Glutamatergic neuron (in vitro differentiated cells): Measurements from ENCODE around the gene BAIAP3. TPM values are rescaled to one million over a fixed set of nuclear protein-coding genes. Genes with fewer than 3 reads are reported as not detected.

Experiments
- DNase-seq: peaks from one replicate; pipeline ENCODE4 v3.0.0; 2022
- H3K27ac Mint-ChIP-seq: one replicate; pipeline ENCODE4 v1.8.0; 2020; ENCODE audit warnings: mild to moderate bottlenecking, mixed read lengths, inconsistent platforms; ENCODE audit not compliant: unreplicated experiment
- H3K27me3 Mint-ChIP-seq: one replicate; pipeline ENCODE4 v1.8.0; 2020; ENCODE audit warnings: mild to moderate bottlenecking, moderate library complexity, mixed read lengths, inconsistent platforms; ENCODE audit not compliant: unreplicated experiment
- H3K36me3 Mint-ChIP-seq: one replicate; pipeline ENCODE4 v1.8.0; 2020; ENCODE audit warnings: mild to moderate bottlenecking, mixed read lengths, inconsistent platforms; ENCODE audit not compliant: unreplicated experiment
- H3K4me1 Mint-ChIP-seq: one replicate; pipeline ENCODE4 v1.8.0; 2020; ENCODE audit warnings: mild to moderate bottlenecking, low read depth, mixed read lengths, inconsistent platforms; ENCODE audit not compliant: unreplicated experiment
- H3K4me3 Mint-ChIP-seq: one replicate; pipeline ENCODE4 v1.8.0; 2020; ENCODE audit warnings: mild to moderate bottlenecking, mixed read lengths, inconsistent platforms; ENCODE audit not compliant: unreplicated experiment
- H3K9me3 Mint-ChIP-seq: one replicate; pipeline ENCODE4 v1.8.0; 2020; ENCODE audit warnings: mild to moderate bottlenecking, moderate library complexity, mixed read lengths, inconsistent platforms; ENCODE audit not compliant: unreplicated experiment
- total RNA-seq: library from RNA; stranded (reverse); fragmentation: NEBNext Ultra II Directional; extraction: Animal tissue kit (Norgen Biotek cat#: 25700); gene quantifications from one replicate; pipeline ENCODE4 v1.2.1, GENCODE V29; 2021; ENCODE audit not compliant: unreplicated experiment
- TF ChIP-seq, protein P1 (sequence below): fragments of 200-600 bp; sonication (generic); IDR thresholded peaks from one replicate; pipeline ENCODE4 v1.5.0; 2021; ENCODE audit not compliant: partially characterized antibody, unreplicated experiment

Gene BAIAP3
- total RNA-seq, 1 donor from 2014 or later: 26.7 TPM

- TF ChIP-seq, protein P1, sequence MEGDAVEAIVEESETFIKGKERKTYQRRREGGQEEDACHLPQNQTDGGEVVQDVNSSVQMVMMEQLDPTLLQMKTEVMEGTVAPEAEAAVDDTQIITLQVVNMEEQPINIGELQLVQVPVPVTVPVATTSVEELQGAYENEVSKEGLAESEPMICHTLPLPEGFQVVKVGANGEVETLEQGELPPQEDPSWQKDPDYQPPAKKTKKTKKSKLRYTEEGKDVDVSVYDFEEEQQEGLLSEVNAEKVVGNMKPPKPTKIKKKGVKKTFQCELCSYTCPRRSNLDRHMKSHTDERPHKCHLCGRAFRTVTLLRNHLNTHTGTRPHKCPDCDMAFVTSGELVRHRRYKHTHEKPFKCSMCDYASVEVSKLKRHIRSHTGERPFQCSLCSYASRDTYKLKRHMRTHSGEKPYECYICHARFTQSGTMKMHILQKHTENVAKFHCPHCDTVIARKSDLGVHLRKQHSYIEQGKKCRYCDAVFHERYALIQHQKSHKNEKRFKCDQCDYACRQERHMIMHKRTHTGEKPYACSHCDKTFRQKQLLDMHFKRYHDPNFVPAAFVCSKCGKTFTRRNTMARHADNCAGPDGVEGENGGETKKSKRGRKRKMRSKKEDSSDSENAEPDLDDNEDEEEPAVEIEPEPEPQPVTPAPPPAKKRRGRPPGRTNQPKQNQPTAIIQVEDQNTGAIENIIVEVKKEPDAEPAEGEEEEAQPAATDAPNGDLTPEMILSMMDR: no peak
- no peak overlapping the region for H3K4me3 Mint-ChIP-seq
- H3K36me3 Mint-ChIP-seq: no peaks in the 10 kb centered on the region
- H3K9me3 Mint-ChIP-seq: no peaks in the 10 kb centered on the region
- H3K27ac Mint-ChIP-seq: no peak overlapping the region
- H3K4me1 Mint-ChIP-seq: peaks cover 3% of the 10 kb centered on the region
- peaks cover 2% of the 10 kb centered on the region for H3K27me3 Mint-ChIP-seq
- no peak for DNase-seq
Measured at GRCh38 chr16:1394367-1394951, 61.0 kb downstream of the BAIAP3 start.

- TF ChIP-seq, protein P1: no peak
- Mint-ChIP-seq H3K36me3 (no peaks in the 10 kb centered on the region), H3K9me3 (no peaks in the 10 kb centered on the region), H3K27me3 (peaks cover 2% of the 10 kb centered on the region), H3K4me1 (peaks cover 3% of the 10 kb centered on the region), H3K27ac (no peak overlapping the region), H3K4me3 (no peak overlapping the region)
- no peak for DNase-seq
Measured at GRCh38 chr16:1395444-1396031, 62.1 kb downstream of the BAIAP3 start.

GRCh38 chr16:1397779-1398178, 64.3 kb downstream of the BAIAP3 start:
- DNase-seq: no peak
- no peaks in the 10 kb centered on the region for H3K9me3 Mint-ChIP-seq
- H3K4me3 Mint-ChIP-seq: no peak overlapping the region
- no peaks in the 10 kb centered on the region for H3K36me3 Mint-ChIP-seq
- TF ChIP-seq, protein P1: no peak
- no peak overlapping the region for H3K27ac Mint-ChIP-seq
- no peaks in the 10 kb centered on the region for H3K27me3 Mint-ChIP-seq
- peaks cover 3% of the 10 kb centered on the region for H3K4me1 Mint-ChIP-seq

- peaks cover under 1% of the 10 kb centered on the region for H3K27me3 Mint-ChIP-seq
- peaks cover 3% of the 10 kb centered on the region for H3K4me1 Mint-ChIP-seq
- TF ChIP-seq, protein P1: no peak
- no peaks in the 10 kb centered on the region for H3K36me3 Mint-ChIP-seq
- DNase-seq: no peak
- no peak overlapping the region for H3K4me3 Mint-ChIP-seq
- no peak overlapping the region for H3K27ac Mint-ChIP-seq
- H3K9me3 Mint-ChIP-seq: no peaks in the 10 kb centered on the region
Measured at GRCh38 chr16:1398351-1398750, 64.9 kb downstream of the BAIAP3 start.

Other genes with a start within 250 kb of the BAIAP3 start
- gene C1QTNF8, start 237.4 kb upstream of the BAIAP3 start, total RNA-seq: not detected
- 161 TPM for gene CACNA1H, start 180.5 kb upstream of the BAIAP3 start, total RNA-seq
- not detected for gene TPSG1, start 108.4 kb upstream of the BAIAP3 start, total RNA-seq
- not detected for gene TPSB2, start 103.5 kb upstream of the BAIAP3 start, total RNA-seq
- not detected for gene TPSAB1, start 92.9 kb upstream of the BAIAP3 start, total RNA-seq
- gene TPSD1, start 77.6 kb upstream of the BAIAP3 start, total RNA-seq: not detected
- 256 TPM for gene UBE2I, start 24.0 kb upstream of the BAIAP3 start, total RNA-seq
- 52.5 TPM for gene TSR3, start 18.2 kb downstream of the BAIAP3 start, total RNA-seq
- 50.5 TPM for gene GNPTG, start 18.3 kb downstream of the BAIAP3 start, total RNA-seq
- 30.7 TPM for gene UNKL, start 81.1 kb downstream of the BAIAP3 start, total RNA-seq
- gene UQCC4, start 87.1 kb downstream of the BAIAP3 start, total RNA-seq: 10.4 TPM
- not detected for gene PERCC1, start 97.4 kb downstream of the BAIAP3 start, total RNA-seq
- gene CCDC154, start 110.9 kb downstream of the BAIAP3 start, total RNA-seq: 4.2 TPM
- 118 TPM for gene CLCN7, start 141.4 kb downstream of the BAIAP3 start, total RNA-seq
- 2.2 TPM for gene PTX4, start 155.3 kb downstream of the BAIAP3 start, total RNA-seq
- gene TELO2, start 159.7 kb downstream of the BAIAP3 start, total RNA-seq: 101 TPM
- gene TMEM204, start 200.0 kb downstream of the BAIAP3 start, total RNA-seq: 0.22 TPM